PC-3 (cell line): ENCODE data around the gene DGCR6L. TPM values are rescaled to one million over a fixed set of nuclear protein-coding genes. Genes with fewer than 3 reads are reported as not detected.

Source experiments
- ATAC-seq: fragments of 200-7000 bp; cut with Tn5 transposase; 2 replicates; pipeline ENCODE4 v1.9.1; 2020; ENCODE audit warnings: mild to moderate bottlenecking, moderate library complexity
- BruUV-seq: library from RNA; stranded (reverse); fragments of 400-500 nt; replicated peaks from 2 replicates; lab custom pipeline; 2021; lab: Mats Ljungman, UMichigan
- CTCF ChIA-PET: fragments of 300-600 bp; sonication (Branson Sonifier 250); formaldehyde crosslinking; loops from one replicate; lab custom pipeline; 2022; ENCODE audit warnings: antibody characterized with exemption; lab: Charles Lee
- POLR2A ChIA-PET: fragments of 300-600 bp; sonication (Branson Sonifier 250); formaldehyde crosslinking; loops from one replicate; lab custom pipeline; 2022; ENCODE audit warnings: antibody characterized with exemption; ENCODE audit not compliant: unreplicated experiment; lab: Charles Lee
- DNase-seq: peaks from one replicate; pipeline ENCODE4 v3.0.0-alpha.2; 2015
- H2AFZ ChIP-seq: fragments of 300-600 bp; sonication (generic); 2 replicates; pipeline ENCODE4 v1.6.0; 2016; ENCODE audit warnings: antibody characterized with exemption, low read length
- H3F3A ChIP-seq: fragments of 300-600 bp; sonication (generic); one replicate; pipeline ENCODE4 v1.6.0; 2017; ENCODE audit warnings: antibody characterized with exemption, low read length, control low read depth, mild to moderate bottlenecking; ENCODE audit not compliant: unreplicated experiment
- H3K27ac ChIP-seq: fragments of 300-600 bp; sonication (generic); 2 replicates; pipeline ENCODE4 v1.5.1; 2016; ENCODE audit warnings: mild to moderate bottlenecking, low read length
- H3K27me3 ChIP-seq: fragments of 300-600 bp; sonication (generic); 2 replicates; pipeline ENCODE4 v1.6.1; 2016; ENCODE audit warnings: low read length, mixed read lengths
- H3K36me3 ChIP-seq: fragments of 300-600 bp; sonication (generic); 2 replicates; pipeline ENCODE4 v1.6.1; 2016; ENCODE audit warnings: low read depth, mixed run types, low read length, mixed read lengths
- H3K4me1 ChIP-seq: fragments of 300-600 bp; sonication (generic); 2 replicates; pipeline ENCODE4 v1.5.1; 2016; ENCODE audit warnings: low read length; ENCODE audit not compliant: insufficient read depth
- H3K4me2 ChIP-seq: fragments of 300-600 bp; sonication (generic); 2 replicates; pipeline ENCODE4 v1.6.0; 2016; ENCODE audit warnings: low read length
- H3K4me3 ChIP-seq: fragments of 300-600 bp; sonication (generic); 2 replicates; pipeline ENCODE4 v1.5.1; 2016; ENCODE audit warnings: mild to moderate bottlenecking, low read length, mixed read lengths
- H3K79me2 ChIP-seq: fragments of 300-600 bp; sonication (generic); 2 replicates; pipeline ENCODE4 v1.6.1; 2017; ENCODE audit warnings: low read length, mixed read lengths
- H3K9ac ChIP-seq: fragments of 300-600 bp; sonication (generic); 2 replicates; pipeline ENCODE4 v1.6.0; 2016; ENCODE audit warnings: mild to moderate bottlenecking, low read length
- H3K9me2 ChIP-seq: fragments of 300-600 bp; sonication (generic); replicated peaks from 2 replicates; pipeline ENCODE4 v1.6.1; 2016; ENCODE audit warnings: mixed run types, low read length, mixed read lengths
- H3K9me3 ChIP-seq: fragments of 300-600 bp; sonication (generic); 2 replicates; pipeline ENCODE4 v1.6.1; 2016; ENCODE audit warnings: low read length, mixed read lengths
- H4K20me1 ChIP-seq: fragments of 300-600 bp; sonication (generic); 2 replicates; pipeline ENCODE4 v1.6.1; 2016; ENCODE audit warnings: low read length, mixed read lengths
- EZH2 ChIP-seq: fragments of 300-600 bp; sonication (generic); IDR thresholded peaks from one replicate; pipeline ENCODE4 v1.6.1; 2017; ENCODE audit warnings: antibody characterized with exemption, mild to moderate bottlenecking, low read length; ENCODE audit not compliant: unreplicated experiment
- EZH2phosphoT487 ChIP-seq: fragments of 300-600 bp; sonication (generic); IDR thresholded peaks from 2 replicates; pipeline ENCODE4 v1.6.1; 2018; ENCODE audit warnings: mild to moderate bottlenecking, antibody characterized with exemption, low read length, borderline replicate concordance
- intact Hi-C: fragments of 100-400 bp; cut with micrococcal nuclease; formaldehyde crosslinking; loops from 2 replicates; pipeline ENCODE4 v1.9.0; 2023
- total RNA-seq: library from RNA; depleted of rRNA; stranded (reverse); fragments of >200 nt; gene quantifications from 2 replicates; pipeline ENCODE4 v1.2.3, GENCODE V29; 2014; rRNA removed
- TF ChIP-seq, protein P1 (sequence below): fragments of 300-600 bp; sonication (generic); conservative IDR thresholded peaks from 2 replicates; pipeline ENCODE4 v1.5.1; 2017; ENCODE audit warnings: antibody characterized with exemption, low read depth, mild to moderate bottlenecking, low read length

The DGCR6L gene
- total RNA-seq, 1 experiment from 2014 or later = 78.1 TPM

DNA sequence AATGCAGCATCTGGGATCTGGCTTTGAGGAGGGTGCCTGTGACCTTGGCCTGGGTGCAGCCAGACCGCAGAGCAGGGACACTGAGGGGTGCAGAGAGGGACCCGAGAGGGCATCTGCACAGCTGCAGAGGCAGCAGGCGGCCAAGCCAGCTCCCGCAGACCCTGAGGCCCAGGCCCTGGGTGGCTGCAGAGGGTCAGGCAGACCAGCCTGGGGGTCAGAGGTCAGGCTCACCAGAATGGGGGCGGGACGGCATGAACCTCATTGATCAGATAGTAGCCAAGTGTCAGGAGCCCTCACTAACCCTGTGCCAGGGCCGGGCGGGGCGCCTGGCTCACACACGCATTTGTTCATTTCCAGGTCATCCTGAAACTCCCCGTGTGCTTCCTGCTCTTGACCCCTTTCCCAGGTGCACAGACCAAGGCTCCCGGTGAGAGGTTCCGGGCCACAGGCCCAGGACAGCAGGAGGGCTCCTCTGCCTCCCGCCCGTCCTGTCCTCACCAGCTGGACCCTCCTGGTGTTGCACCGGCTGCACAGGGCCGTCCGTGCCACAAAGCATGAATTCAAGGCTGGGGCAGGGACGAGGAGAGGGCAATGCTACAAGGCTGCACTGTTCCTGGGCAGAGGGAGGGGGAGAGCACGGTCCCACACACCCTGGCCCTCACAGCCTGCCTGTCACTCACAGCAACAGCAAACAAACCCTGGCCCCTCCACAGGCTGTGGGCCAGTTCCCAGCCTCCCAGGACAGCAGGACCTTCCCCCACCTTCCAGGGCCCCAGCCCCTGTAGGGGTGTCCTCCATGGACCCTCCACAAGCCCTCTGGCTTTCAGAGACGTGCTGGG is 55.0 kb downstream of the DGCR6L start:
- intact Hi-C loops = no loop called here
- H3K9me2 ChIP-seq = no peaks in the 10 kb centered on the region
- H3K9me3 ChIP-seq = no peaks in the 10 kb centered on the region
- H2AFZ ChIP-seq = no peak overlapping the region
- POLR2A ChIA-PET = no interaction called here
- no peaks in the 10 kb centered on the region for H3K79me2 ChIP-seq
- TF ChIP-seq, protein P1, sequence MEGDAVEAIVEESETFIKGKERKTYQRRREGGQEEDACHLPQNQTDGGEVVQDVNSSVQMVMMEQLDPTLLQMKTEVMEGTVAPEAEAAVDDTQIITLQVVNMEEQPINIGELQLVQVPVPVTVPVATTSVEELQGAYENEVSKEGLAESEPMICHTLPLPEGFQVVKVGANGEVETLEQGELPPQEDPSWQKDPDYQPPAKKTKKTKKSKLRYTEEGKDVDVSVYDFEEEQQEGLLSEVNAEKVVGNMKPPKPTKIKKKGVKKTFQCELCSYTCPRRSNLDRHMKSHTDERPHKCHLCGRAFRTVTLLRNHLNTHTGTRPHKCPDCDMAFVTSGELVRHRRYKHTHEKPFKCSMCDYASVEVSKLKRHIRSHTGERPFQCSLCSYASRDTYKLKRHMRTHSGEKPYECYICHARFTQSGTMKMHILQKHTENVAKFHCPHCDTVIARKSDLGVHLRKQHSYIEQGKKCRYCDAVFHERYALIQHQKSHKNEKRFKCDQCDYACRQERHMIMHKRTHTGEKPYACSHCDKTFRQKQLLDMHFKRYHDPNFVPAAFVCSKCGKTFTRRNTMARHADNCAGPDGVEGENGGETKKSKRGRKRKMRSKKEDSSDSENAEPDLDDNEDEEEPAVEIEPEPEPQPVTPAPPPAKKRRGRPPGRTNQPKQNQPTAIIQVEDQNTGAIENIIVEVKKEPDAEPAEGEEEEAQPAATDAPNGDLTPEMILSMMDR = no peak
- no peak for TF ChIP-seq EZH2
- no peak for TF ChIP-seq EZH2phosphoT487
- BruUV-seq = no TSS peak
- no peak overlapping the region for H3K9ac ChIP-seq
- H3F3A ChIP-seq = no peaks in the 10 kb centered on the region
- H3K4me2 ChIP-seq = no peak overlapping the region
- no peaks in the 10 kb centered on the region for H3K4me1 ChIP-seq
- H3K27me3 ChIP-seq = no peaks in the 10 kb centered on the region
- CTCF ChIA-PET = no interaction called here
- DNase-seq = no peak
- no peak overlapping the region for H3K4me3 ChIP-seq
- no peaks in the 10 kb centered on the region for H4K20me1 ChIP-seq
- H3K36me3 ChIP-seq = no peaks in the 10 kb centered on the region
- no peak for ATAC-seq
- H3K27ac ChIP-seq = no peak overlapping the region

Other genes starting within 250 kb of the DGCR6L start
- gene DGCR8, start 239.8 kb downstream of the DGCR6L start, total RNA-seq = 41.7 and 43.6 TPM in 2 replicates
- 356 and 411 TPM in 2 replicates for gene RANBP1, start 204.0 kb downstream of the DGCR6L start, total RNA-seq
- 58.9 and 62.1 TPM in 2 replicates for gene TRMT2A, start 202.8 kb downstream of the DGCR6L start, total RNA-seq
- 24.6 and 26.8 TPM in 2 replicates for gene ZDHHC8, start 188.3 kb downstream of the DGCR6L start, total RNA-seq
- not detected in 2 replicates for gene CCDC188, start 169.0 kb downstream of the DGCR6L start, total RNA-seq
- 10.4 and 12.2 TPM in 2 replicates for gene RTN4R, start 51.7 kb downstream of the DGCR6L start, total RNA-seq
- gene ZNF74, start 74.1 kb upstream of the DGCR6L start, total RNA-seq = 11.1 and 18.5 TPM in 2 replicates
- gene SCARF2, start 117.8 kb upstream of the DGCR6L start, total RNA-seq = 2.7 and 5.4 TPM in 2 replicates
- 14.8 TPM in 2 replicates for gene KLHL22, start 175.7 kb upstream of the DGCR6L start, total RNA-seq
- gene MED15, start 187.6 kb upstream of the DGCR6L start, total RNA-seq = 55.9 and 71.3 TPM in 2 replicates